Gastrocnemius medialis (tissue), 4 donors: ENCODE results near the gene C14orf132. TPM values are rescaled to one million over a fixed set of nuclear protein-coding genes. Genes with fewer than 3 reads are reported as not detected.
"Not testable (repeated sequence)": the region's sequence is repeated elsewhere in the genome, so short reads cannot be mapped to it uniquely, and the experiment has no call there.

Source experiments
- ATAC-seq, 2 donors: fragments of 150-250 bp; one replicate each; pipeline ENCODE4 v1.9.1; 2016
- DNase-seq, 2 donors: peaks; one replicate each; pipeline ENCODE4 v3.0.0-alpha.2; 2019
- H3K27ac ChIP-seq, 4 donors: fragments of 200-600 bp; sonication (generic); 1 replicate in 1 of 4; 2 replicates in 3 of 4; pipeline ENCODE4 v1.5.1; 2016 to 2018; ENCODE audit warnings: mild to moderate bottlenecking in 2 of 4, moderate library complexity in 1 of 4
- H3K27me3 ChIP-seq, 3 donors: fragments of 200-600 bp; sonication (generic) in 2 of 3; 1 replicate in 1 of 3; 2 replicates in 2 of 3; pipeline versions ENCODE4 v1.5.1 to v1.6.0; 2016 to 2019; ENCODE audit warnings: mild to moderate bottlenecking in 1 of 3, moderate library complexity in 1 of 3
- H3K36me3 ChIP-seq, 2 donors: fragments of 200-600 bp; sonication (generic) in 1 of 2; one replicate each; pipeline ENCODE4 v1.5.1; 2017 to 2018
- H3K4me1 ChIP-seq, 2 donors: fragments of 200-600 bp; sonication (generic) in 1 of 2; one replicate each; pipeline ENCODE4 v1.5.1; 2016 to 2017; ENCODE audit warnings: mild to moderate bottlenecking in 2 of 2
- H3K4me3 ChIP-seq, 4 donors: fragments of 200-600 bp; sonication (generic) in 3 of 4; 1 replicate in 1 of 4; 2 replicates in 3 of 4; pipeline ENCODE4 v1.5.1; 2016 to 2019; ENCODE audit warnings: mild to moderate bottlenecking in 2 of 4
- H3K9me3 ChIP-seq, 3 donors: fragments of 200-600 bp; sonication (generic) in 2 of 3; 1 replicate in 1 of 3; 2 replicates in 2 of 3; pipeline ENCODE4 v1.5.1; 2016 to 2019
- CTCF ChIP-seq, 5 experiments: fragments of 450-650 bp in 3 of 5; fragments of 200-600 bp in 2 of 5; sonication (generic) in 2 of 5; IDR thresholded peaks in 4 of 5; conservative IDR thresholded peaks in 1 of 5; 1 replicate in 4 of 5; 2 replicates in 1 of 5; pipeline ENCODE4 v1.5.1; 2016 to 2019; ENCODE audit warnings: antibody characterized with exemption in 5 of 5, mild to moderate bottlenecking in 3 of 5, moderate library complexity in 3 of 5
- POLR2A ChIP-seq, 2 donors: fragments of 450-650 bp; IDR thresholded peaks; one replicate each; pipeline ENCODE4 v1.6.1; 2017; ENCODE audit warnings: antibody characterized with exemption in 2 of 2, mild to moderate bottlenecking in 2 of 2, moderate library complexity in 2 of 2
- in situ Hi-C, 4 donors: fragments of 200-750 bp; cut with MboI; loops; one replicate each; pipeline versions ENCODE4 v1.15.0 to v1.8.0; 2017; ENCODE audit warnings: low sequenced_read_pairs in 4 of 4
- intact Hi-C: fragments of 100-400 bp; cut with DNase I; formaldehyde crosslinking; loops from one replicate; pipeline ENCODE4 v1.15.1; 2023; ENCODE audit warnings: low total_unique reads
- total RNA-seq, 4 donors: library from RNA; depleted of rRNA; stranded (reverse); fragments of >200 nt; gene quantifications; one replicate each; pipeline versions ENCODE4 v1.1.0 to v1.2.3, GENCODE V29; 2016

Gene C14orf132
- total RNA-seq, 4 donors from 2014 or later, result 1.1 to 2.9 (median 1.5) TPM

DNA sequence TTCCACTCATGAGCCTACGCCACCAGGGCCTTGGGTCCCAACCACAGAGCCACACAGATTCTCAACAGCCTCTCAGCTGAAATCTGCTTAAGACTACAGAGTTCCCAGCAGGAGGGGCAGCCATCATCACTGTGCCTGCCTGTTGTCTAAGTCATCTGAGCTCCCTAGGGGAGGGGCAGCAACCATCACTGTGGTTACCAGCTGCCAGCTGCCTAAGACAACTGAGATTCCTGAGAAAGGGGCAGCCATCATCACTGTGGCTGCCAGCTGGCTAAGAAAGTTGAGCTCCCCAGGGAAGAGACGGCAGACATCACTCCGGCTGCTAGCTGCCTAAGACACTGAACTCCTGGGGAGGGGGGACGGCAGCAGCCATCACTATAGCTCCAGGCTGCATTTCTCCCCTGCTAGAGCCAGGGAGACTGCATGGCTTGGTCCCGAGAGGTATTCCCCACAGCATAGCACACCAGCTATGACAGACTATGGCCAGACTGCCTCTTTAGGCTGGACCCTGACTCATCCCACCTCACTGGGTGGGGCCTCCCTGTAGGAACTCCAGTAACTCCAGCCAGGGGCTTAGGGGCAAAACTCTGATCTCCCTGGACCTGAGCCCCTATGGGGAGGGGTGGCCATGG lies 37.2 kb upstream of the C14orf132 start:
- DNase-seq, result no peak
- Histone ChIP-seq H3K27me3 (peaks cover 0 to 11% (median 8%) of the 10 kb centered on the region in 3 donors), H3K4me3 (no peak overlapping the region), H3K27ac (no peak overlapping the region), H3K9me3 (no peaks in the 10 kb centered on the region), H3K36me3 (no peaks in the 10 kb centered on the region), H3K4me1 (no peaks in the 10 kb centered on the region)
- in situ Hi-C loops, result no loop called here
- intact Hi-C loops, result no loop called here
- no peak for ATAC-seq
- TF ChIP-seq CTCF (IDR thresholded peaks at IDR 0.05 in 4 of 5, conservative IDR thresholded peaks at IDR 0.05 in 1 of 5), result no peak
- TF ChIP-seq POLR2A (IDR thresholded peaks at IDR 0.05), result no peak

DNA sequence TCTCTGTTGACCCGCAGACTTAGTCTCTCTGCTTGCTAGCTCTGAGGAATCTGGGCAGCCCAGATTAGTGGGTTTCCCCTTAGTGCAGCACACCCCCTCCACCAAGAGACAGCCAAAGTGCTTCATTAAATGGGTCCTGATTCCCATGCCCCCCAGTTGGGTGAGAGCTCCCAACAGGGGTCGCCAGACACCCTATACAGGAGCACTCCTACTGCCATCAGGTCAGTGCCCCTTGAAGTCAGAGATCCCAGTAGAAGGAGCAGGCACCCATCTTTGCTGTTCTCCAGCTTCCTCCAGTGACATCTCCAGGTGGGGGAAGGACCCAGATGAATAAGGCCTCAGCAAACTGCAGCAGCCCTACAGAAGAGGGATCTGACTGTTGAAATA lies 36.7 kb upstream of the C14orf132 start:
- ATAC-seq, result no peak
- Histone ChIP-seq H3K27me3 (peaks cover 0 to 8% (median 8%) of the 10 kb centered on the region in 3 donors), H3K4me1 (no peaks in the 10 kb centered on the region), H3K27ac (no peak overlapping the region), H3K4me3 (no peak overlapping the region), H3K9me3 (no peaks in the 10 kb centered on the region), H3K36me3 (no peaks in the 10 kb centered on the region)
- intact Hi-C loops (no loop called here), in situ Hi-C loops (no loop called here)
- no peak for DNase-seq
- TF ChIP-seq CTCF (IDR thresholded peaks at IDR 0.05 in 4 of 5, conservative IDR thresholded peaks at IDR 0.05 in 1 of 5) (no peak), POLR2A (IDR thresholded peaks at IDR 0.05) (no peak)

DNA sequence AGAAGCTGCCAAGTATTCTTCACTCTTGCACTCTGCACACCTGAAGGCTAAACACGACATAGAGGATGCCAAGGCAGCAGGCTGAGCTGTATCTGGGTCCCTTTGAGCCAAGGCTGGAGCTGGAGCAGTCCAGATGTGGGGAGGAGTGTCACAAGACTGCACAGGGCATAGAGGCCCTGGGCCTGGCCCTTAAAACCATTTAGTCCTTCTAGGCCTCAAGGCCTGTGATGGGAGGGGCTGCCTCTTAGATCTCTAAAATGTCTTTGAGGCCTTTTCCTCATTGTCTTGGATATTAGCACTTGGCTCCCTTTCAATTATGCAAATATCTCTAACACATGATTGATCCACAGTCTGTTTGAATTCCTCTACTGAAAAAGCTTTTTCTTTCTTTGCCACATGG lies 28.0 kb upstream of the C14orf132 start:
- H3K4me3 ChIP-seq, result no peak overlapping the region
- ATAC-seq (no peak), DNase-seq (no peak)
- no peaks in the 10 kb centered on the region for H3K27me3 ChIP-seq
- H3K27ac ChIP-seq, result no peak overlapping the region
- no peak for TF ChIP-seq CTCF (IDR thresholded peaks at IDR 0.05 in 4 of 5, conservative IDR thresholded peaks at IDR 0.05 in 1 of 5)
- no peak for TF ChIP-seq POLR2A (IDR thresholded peaks at IDR 0.05)
- H3K36me3 ChIP-seq, result no peaks in the 10 kb centered on the region
- in situ Hi-C loops, result no loop called here
- H3K9me3 ChIP-seq, result peaks cover 0 to 8% (median 0%) of the 10 kb centered on the region in 3 donors
- no peaks in the 10 kb centered on the region for H3K4me1 ChIP-seq
- intact Hi-C loops, result no loop called here

DNA sequence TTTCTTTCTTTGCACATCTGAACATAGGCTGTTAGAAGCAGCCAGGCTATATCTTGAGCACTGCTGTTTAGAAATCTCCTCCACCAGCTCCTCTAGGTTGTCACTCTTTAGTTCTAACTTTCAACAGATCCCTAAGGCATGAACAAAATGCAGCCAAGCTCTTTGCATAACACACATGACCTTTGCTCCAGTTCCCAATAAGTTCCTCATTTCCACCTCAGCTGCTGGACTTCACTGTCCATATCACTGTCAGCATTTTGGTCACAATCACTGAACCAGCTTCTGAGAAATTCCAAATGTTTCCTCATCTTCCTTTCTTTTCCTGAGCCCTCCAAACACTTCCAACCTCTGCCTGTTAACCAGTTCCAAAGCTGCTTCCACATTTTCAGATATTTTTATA lies 27.6 kb upstream of the C14orf132 start:
- intact Hi-C loops, result no loop called here

GRCh38 chr14:96012757-96013156 lies 26.4 kb upstream of the C14orf132 start:
- intact Hi-C loops, DNase-seq, H3K27me3 ChIP-seq, H3K4me1 ChIP-seq, H3K27ac ChIP-seq, ATAC-seq, in situ Hi-C loops, H3K36me3 ChIP-seq, H3K4me3 ChIP-seq, H3K9me3 ChIP-seq: not testable (repeated sequence)

More for the DNA sequence above, 27.6 kb upstream of the C14orf132 start:
- in situ Hi-C loops, result no loop called here
- TF ChIP-seq CTCF (IDR thresholded peaks at IDR 0.05 in 4 of 5, conservative IDR thresholded peaks at IDR 0.05 in 1 of 5), result no peak
- TF ChIP-seq POLR2A (IDR thresholded peaks at IDR 0.05), result no peak
- H3K27me3 ChIP-seq, result no peaks in the 10 kb centered on the region
- H3K36me3 ChIP-seq, result no peaks in the 10 kb centered on the region
- H3K4me1 ChIP-seq, result no peaks in the 10 kb centered on the region
- H3K27ac ChIP-seq, result no peak overlapping the region
- DNase-seq, result no peak
- no peak overlapping the region for H3K4me3 ChIP-seq
- no peak for ATAC-seq
- H3K9me3 ChIP-seq, result peaks cover 0 to 8% (median 0%) of the 10 kb centered on the region in 3 donors
